GM21786 (cell line): ENCODE results near the gene SERPINA6.
"Not testable (repeated sequence)": the region's sequence is repeated elsewhere in the genome, so short reads cannot be mapped to it uniquely, and the experiment has no call there.

Source experiments
- ATAC-seq: cut with Tn5 transposase; IDR thresholded peaks from one replicate; pipeline ENCODE4 v1.9.1; 2021; ENCODE audit not compliant: unreplicated experiment

Gene SERPINA6

DNA sequence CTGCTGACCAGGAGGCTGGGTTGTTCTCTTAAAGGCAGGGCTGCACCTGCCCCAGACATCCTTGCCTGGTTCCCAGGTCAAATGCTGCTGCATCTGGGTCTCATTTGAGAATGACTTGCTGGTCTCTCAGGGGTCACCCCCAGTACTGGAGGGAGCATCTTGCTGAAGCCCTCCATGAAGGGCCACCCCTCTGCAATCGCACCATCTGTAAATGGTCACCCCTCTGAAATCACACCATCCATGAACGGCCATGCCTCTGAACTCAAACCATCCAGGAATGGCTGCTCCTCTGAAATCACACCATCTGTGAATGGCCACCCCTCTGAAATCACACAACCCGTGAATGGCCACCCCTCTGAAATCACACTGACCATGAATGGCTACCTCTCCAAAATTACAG, 7.3 kb upstream of the SERPINA6 start:
- ATAC-seq, result no peak

DNA sequence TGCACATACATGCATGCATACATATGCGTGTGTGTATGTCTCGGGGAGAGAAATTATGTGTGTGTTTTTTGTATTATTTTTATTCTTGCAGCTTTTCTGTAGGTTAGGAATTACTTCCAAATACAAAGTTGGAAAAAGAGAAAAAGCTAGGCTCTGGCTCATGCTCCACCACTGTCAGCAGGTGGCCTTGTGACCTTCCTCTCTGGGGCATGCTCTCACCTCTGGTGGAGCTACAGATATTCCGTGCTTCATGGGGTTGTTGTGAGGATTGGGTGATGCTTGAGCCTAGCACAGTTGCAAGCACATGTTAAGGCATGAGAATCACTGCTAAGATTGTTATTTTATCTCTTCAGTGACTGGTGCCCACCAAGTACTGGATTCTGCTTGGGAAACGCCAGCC, 6.7 kb upstream of the SERPINA6 start:
- ATAC-seq, result no peak

DNA sequence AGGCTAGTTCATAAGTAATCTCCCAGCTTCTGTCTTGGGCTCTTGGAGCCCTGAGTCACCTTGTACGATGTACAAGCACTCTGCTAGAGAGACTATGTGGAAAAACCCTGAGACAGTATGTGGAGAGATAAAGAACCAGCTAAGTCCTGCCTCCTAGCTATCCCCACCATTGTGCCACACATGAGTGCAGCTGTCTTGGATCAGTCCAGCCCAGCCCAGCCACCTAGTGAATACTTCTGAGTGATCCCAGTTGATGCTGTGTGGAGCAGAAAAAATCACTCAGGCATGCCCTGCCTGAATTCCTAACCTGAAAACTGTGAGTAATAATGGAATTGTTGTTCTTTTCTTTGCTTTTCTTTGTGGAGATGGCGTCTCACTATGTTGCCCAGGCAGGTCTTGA, 5.1 kb upstream of the SERPINA6 start:
- ATAC-seq, result no peak

DNA sequence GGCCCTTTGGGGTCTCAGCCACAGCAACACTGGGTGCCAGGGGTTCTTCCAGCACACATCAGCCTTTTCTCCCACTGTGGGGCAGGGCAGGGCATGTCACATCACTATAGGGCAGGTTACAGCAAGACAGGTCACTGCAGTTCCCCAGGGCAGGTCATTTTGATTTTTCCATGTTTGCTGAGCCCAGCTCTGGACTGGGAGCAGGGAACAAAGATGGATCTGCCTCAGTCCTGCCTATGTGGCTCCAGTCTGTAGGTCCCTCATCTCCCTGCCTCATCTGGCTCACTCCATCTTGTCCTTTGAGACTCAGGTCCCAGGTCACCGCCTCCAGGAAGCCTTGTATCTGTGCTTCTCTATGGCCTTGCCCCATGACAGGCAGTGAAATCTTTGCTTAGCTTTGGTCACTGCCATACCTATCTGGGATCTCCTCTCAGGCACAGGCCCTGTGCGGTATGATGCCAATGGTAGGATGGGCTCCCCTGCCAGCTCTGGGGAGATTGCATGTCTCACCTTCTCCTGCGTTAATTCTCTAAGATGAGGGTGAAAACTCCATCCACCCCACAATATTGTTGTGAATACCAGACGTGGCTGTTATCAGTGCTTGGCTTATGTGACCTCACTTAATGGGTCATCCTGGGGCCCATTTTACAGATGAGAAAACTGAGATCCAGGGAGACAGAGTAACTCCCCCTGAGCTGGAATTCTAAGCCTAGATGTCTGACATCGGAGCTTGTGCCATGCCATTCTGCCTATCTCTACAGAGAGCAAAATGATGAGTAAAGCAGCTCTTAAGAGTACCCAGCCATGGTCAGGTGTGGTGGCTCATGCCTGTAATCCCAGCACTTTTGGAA, 1.5 kb downstream of the SERPINA6 start:
- no peak for ATAC-seq

DNA sequence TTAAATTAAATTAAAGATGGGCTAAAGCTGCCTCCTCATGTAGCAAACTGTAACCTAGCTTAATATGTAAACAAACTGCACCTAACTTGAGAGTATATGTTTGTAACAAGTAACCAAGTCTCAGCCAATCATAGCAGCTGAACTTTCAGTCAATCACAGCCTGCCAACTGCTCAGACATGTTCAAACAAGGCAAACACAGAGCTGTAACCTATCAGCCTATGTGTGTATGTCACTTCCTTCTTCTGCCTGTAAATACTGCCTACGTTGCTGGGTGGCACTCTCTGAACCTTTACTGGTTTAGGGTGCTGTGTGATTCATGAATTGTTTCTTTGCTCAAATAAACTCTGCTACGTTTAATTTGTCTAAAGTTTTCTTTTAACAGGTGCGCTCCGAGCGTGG, 2.9 kb downstream of the SERPINA6 start:
- no peak for ATAC-seq

DNA sequence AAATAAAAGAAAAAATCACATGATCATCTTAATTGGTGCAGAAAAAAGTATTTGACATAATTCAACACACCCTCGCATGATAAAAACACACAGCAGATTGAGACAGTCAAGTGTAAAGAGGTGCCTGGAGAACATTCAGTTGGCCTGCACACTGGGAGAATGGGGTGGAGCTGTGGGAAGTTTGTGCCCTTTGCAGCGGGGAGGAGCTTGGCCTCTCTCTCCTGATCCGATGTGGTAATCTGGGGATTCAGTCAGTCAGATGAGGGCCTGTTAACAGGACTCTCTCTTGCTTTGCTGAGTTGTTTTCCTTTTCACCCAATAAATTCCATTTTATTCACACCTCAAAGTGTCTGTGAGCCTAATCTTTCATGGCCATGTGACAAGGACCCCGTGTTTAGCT, 5.9 kb downstream of the SERPINA6 start:
- no peak for ATAC-seq

DNA sequence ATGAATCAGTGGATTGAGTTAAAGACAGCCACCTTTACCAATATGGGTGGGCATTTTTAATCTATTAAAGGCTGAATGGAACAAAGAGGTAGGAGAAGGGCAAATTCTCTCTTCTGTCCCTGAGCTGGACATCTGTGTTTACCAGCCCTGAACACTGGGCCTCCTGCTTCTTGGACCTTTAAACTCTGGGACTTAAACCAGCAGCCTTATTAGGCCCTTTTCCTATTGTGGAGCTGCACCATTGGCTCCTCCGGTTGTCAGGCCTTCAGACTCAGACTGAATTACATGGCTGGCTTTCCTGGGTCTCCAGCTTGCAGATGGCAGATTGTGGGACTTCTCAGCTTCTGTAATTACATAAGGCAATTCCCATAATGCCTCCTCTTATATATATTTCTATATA, 6.4 kb downstream of the SERPINA6 start:
- no peak for ATAC-seq

DNA sequence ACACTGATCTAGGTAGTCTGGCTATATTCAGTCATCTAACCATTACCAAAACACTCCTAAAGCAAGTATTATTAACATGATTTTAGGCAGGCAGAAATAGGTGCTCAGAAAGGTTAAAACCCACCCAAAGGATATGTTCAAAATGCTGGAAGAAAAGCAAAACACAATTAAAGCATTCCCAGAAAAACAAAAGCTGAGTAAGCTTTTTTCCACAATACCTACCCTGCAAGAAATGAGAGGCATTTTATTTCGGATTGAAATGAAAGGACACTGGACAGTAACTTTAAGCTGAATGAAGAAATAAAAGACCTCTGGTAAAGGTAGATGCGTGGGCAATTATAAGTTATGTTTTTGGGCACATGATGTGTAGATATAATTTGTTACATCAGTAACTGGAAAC, 8.2 kb downstream of the SERPINA6 start:
- no peak for ATAC-seq

DNA sequence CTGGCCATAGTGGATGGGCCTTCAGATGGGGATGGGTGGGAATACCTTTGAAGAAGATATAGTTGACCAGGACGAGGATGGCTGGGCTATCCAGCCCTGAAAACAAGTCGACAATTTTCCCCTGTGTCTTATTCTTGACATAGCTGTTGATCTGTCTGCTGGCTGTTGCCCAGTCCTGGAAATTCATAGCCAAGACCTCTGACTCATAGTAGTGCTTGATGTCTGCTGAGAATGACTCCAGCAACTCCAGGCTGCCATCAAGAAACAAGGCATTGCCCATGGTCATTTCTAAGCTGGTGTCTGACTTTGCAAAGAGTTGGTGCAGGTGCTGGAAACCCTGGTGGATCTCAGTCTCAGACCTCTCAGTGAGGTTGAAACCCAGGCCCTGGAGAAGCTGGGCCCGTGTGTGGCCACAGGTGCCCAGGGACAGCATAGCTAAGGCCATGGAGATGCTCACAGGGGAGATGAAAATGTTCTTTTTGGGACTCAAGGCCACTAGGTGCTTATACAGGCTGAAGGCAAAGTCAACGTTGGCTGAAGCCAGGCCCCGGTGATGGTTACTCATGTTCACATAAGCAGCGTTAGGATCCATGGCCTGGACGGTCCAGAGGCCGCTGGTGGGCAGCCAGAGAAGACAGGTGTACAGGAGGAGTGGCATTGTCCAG, 9.0 kb downstream of the SERPINA6 start:
- no peak for ATAC-seq

DNA sequence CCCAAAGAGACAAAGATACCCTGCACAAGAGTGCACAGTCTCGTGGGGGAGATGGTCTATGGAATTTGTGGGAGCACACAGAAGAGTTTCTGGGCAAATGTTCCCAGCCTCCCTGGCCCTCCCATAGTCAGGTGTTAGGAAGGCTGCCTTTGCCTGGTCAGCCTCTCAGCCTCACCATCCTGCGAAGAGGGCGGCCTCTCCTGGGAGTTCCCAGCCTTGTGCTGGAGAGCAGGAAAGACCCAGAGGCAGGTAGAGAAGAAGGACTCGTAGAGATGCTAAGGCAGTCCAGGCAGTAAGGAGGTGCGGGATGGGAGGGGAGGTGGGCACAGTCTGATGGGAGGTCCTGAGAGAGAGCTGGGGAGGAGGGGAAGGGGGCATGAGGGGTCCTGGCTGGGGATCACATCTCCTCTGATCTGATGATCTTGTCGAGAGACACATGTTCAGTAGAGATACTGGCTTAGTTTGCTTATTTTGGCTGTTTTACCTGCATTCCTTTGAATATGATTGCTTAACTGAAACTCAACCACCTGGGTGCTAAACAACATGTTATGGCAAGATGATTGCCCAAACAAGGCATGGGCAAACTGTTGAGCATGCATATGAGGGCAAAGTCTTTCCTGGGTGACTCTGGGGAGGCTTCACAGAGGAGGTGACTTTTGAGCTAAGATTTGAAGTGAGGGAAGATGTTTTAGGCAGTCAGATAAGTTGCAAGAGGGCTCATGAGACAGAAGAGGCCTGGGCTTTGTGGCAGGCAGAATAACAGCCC, 10.5 kb downstream of the SERPINA6 start:
- ATAC-seq, result no peak

DNA sequence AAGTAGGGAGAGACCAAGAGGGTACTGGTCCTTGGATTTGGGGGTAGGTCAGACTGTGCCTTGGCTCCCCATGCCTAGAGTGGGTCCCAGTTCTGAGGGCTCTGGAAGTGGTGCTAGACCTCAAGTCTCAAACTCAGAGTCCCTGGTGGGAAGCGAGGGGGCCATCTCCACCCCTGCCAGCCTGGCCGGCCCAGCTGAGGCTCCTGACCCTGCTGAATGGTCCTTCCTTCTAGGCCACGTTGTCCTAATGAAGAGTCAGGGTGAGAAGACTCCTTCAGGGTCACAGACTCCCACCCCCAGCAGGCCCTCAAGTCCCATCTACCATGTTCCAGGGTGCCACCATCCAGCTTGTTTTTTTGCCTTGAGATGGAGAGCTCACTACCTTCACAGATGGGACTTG, 12.9 kb downstream of the SERPINA6 start:
- no peak for ATAC-seq

DNA sequence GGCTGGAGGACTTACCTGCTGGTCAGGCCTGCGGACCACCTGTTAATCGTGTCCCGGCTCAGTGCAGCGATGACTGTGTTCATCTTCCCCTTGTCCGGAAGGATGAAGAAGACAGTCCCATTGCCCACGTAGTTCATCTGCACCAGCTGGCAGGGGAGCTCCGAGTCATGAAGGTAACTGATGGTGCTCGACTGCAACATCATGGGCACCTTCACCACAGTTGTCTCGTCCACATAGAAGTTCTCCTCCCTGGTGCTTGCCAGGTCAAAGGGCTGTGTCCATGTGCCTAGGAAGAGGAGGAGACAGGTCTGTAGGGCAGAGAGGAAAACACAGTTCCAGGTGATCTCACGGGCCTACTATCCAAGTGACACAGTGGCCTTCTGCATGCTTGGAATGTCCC, 13.4 kb downstream of the SERPINA6 start:
- ATAC-seq, result no peak

DNA sequence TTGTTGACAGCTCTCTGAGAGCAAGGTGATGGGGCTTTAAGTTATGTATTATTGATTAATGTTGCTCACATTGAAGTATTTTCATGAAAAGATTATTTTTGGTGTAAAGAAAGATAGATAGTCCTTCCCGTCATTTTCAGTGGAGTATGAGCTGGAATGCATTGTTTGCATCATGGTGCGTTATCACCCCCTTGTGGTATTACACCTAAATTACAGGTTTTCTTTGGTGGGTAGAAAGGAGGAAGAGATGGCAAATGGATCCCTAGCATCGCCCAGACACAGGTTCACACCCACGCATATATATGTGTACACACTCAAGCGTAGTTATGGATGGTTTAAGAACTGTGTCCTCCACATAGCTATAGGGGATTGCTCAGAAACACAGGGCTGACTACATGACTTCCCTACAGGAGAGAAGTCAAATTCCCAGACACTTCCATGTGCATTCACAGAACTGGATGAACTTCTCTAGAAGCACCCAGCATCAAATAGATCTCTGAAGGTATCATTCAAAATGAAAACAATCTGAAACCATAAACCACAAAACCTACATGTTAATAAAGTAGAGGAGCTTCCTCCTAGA, 15.6 kb downstream of the SERPINA6 start:
- no peak for ATAC-seq

DNA sequence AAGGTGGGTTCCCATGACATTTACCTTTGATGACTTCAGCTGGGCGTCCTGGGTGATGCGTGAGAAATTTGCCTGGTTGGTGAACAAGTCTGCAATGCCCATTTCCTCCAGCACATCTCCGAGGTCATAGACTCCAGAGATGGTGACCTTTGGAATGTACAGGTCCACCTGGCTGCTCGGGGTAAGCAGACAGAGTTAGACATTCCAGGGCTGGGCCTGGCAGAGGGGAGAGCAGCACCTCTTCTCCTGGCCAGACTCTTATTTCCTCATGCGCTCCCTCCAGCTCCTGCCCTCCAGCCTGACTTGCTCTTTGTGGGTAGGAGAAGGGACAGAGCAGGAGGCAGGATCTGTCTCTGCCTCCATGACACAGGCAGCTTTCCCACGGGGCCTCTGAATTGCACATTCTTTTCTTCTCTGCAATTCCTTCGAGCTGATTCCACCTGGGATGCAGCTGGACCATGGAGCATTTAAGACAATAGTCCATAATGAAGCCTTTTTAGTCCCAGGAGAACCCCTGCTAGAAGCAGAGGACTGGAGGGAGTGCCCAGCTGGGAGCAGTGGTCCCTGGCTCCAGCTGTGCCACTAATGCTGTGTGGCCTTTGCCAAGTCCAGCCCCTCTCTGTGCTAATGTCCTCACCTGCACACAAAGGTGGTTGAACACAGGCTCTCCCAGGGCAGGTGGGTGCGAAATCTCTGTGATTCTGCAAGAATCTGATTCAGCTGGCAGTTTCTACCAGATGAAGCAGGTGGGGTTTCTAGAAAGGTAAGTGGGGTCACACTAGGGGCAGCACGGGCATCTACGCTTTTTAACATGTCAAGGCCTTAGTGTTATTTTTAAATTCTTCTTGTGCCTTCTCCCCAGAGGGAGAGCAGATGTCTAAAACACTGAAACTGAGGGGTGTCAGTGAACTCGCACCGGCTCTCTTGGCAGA, 16.8 kb downstream of the SERPINA6 start:
- ATAC-seq, result no peak

DNA sequence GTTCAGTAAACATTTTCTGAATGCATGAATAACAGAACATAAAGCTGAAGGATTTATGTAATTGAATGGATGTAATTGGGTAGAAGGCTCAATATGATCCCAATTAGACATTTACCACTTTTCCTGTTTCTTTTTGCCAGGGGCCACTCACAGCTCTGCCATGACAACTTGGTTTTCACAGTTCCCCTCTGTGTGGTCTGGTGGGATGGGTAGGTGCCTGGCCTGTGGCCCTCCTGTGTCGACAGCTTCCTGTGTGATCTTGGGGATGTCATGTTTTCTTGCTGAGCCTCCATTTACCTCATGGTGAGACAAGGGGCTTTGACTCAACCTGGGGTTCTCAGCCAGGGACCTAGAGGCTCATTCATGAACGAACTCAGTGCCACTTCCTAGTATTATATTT, 17.5 kb downstream of the SERPINA6 start:
- ATAC-seq, result no peak

DNA sequence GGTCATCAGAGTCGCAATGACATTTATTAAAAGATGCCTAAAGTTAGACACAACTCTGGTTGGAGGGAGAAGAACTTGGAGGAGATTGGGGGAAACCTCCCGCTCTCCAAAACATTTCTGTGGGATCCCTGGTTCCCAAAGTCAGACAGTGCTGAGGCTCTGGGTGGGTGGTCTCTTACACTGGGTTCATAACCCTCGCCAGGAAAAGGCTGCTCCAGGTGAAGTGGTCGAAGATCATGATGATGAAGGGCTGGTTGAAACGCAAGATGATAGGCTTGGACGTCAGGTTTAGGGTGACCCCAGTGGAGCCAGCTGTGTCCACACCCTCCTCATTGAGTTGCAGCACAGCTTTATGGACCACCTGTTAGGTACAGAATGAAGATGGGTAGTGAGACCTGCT, 18.9 kb downstream of the SERPINA6 start:
- ATAC-seq, result no peak

DNA sequence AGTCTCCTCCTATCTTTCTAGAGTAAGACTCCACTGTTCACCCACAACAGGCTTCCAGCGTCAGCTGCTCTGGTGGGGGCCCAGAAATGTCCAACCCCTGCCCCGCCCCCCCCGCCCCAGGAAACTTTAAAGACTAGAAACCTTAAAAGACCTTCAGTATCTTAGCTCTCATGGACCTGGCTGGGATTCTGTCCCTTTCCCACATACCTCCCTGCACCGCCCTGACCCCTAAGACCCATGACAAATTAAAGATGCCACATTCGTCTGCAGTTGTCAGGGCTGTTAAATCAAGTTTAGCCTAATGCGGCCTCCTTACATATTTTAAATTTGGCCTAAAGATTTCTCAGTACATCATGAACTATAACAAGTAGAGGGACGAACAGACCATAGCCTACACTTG, 20.0 kb downstream of the SERPINA6 start:
- ATAC-seq, result no peak

DNA sequence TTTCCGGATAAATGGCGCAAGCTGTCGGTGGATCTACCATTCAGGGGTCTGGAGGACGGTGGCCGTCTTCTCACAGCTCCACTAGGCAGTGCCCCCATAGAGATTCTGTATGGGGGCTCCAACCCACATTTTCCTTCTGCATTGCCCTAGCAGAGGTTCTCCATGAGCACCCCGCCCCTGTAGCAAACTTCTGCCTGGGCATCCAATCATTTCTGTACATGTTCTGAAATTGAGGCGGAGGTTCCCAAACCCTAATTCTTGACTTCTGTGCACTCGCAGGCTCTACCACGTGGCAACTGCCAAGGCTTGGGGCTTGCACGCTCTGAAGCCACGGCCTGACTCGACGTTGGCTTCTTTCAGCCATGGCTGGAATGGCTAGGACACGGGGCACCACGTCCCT, 25.0 kb downstream of the SERPINA6 start:
- ATAC-seq, result no peak

DNA sequence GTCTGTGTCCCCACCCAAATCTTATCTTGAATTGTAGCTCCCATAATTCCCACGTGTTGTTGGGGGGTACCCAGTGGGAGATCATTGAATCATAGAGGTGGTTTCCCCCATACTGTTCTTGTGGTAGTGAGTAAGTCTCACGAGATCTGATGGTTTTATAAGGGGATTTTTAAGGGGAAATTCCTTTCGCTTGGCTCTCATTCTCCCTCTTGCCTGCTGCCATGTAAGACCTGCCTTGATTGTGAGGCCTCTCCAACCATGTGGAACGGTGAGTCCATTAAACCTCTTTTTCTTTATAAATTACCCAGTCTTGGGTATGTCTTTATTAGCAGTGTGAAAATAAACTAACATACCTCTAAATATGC, 27.0 kb downstream of the SERPINA6 start:
- not testable (repeated sequence) for ATAC-seq

DNA sequence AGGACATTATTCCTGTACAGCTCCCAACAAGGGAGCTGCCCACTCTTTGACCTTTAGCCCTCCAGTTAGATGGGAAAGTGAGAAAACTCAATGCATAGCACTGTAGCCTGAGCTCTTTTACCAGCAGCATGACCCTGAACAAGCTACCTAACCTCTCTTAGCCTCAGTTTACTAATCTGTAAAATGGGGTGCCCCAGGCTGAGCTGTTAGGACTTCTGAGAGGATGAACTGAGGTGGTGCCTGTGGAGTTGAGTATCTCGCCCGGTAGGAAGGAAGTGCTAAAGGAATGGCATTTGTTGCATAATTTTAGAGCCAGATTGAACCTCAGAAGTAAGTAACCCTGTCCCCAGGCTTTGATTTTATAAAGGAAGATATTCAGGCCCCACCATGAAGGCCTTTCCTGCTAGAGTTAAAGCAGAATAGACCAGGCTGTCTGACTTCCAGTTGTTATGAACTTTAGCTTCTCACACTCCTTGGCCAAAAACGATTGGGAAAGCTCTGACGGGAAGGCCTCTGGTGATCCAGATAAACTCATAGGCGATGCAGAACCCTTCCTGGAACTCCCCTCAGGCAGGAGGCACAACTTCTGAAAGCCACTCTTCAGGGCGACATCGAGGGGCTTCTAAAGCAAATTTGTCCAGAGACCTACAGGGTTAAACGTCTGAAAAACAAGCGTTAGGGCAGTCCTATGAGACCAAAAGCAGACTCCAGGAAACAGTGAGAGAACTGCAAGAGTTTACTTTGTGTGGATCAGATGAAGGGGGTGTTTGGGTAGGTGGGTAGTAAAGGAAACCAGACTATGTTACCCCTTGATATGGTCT, 27.6 kb downstream of the SERPINA6 start:
- no peak for ATAC-seq
